K562 (cell line): ENCODE data around the gene NOPCHAP1. TPM values are rescaled to one million over a fixed set of nuclear protein-coding genes. Genes with fewer than 3 reads are reported as not detected.

ENCODE experiments used
- CBX2 ChIP-seq: fragments of 200-600 bp; sonication (generic); IDR thresholded peaks from one replicate; pipeline ENCODE4 v1.6.1; 2012; ENCODE audit warnings: mild to moderate bottlenecking, low read length, inconsistent platforms; ENCODE audit not compliant: insufficient read depth, poor library complexity, severe bottlenecking
- CHD1 ChIP-seq: fragments of 200-600 bp; sonication (generic); IDR thresholded peaks from one replicate; pipeline ENCODE4 v1.6.1; 2012; ENCODE audit warnings: mild to moderate bottlenecking, moderate library complexity, low read length, inconsistent platforms
- HNRNPH1 ChIP-seq: fragments of 200-400 bp; formaldehyde crosslinking; optimal IDR thresholded peaks from 2 replicates; pipeline ENCODE3; 2017; ENCODE audit warnings: low read depth, mild to moderate bottlenecking, low read length, moderate library complexity
- MXI1 ChIP-seq: IDR thresholded peaks from 2 replicates; pipeline ENCODE4 v1.6.1; 2011; ENCODE audit warnings: low read depth, mild to moderate bottlenecking, improper control_type of control experiment, low read length
- MYC ChIP-seq, 2 experiments: fragments of 250-450 bp in 1 of 2; sonication (Bioruptor Pico) in 1 of 2; IDR thresholded peaks; 2 replicates each; pipeline versions ENCODE4 v1.5.1 to v1.6.1; 2012 to 2021; ENCODE audit warnings: low read depth in 2 of 2, borderline replicate concordance in 1 of 2, improper control_type of control experiment in 1 of 2, low read length in 1 of 2, mild to moderate bottlenecking in 1 of 2, moderate library complexity in 1 of 2
- RCOR1 ChIP-seq, 2 experiments: IDR thresholded peaks; 2 replicates each; pipeline ENCODE4 v1.6.1; 2012; ENCODE audit warnings: low read depth in 2 of 2, low read length in 2 of 2, borderline replicate concordance in 1 of 2, improper control_type of control experiment in 1 of 2
- SNRNP70 ChIP-seq: fragments of 200-400 bp; formaldehyde crosslinking; optimal IDR thresholded peaks from 2 replicates; pipeline ENCODE3; 2017; ENCODE audit warnings: low read depth, low read length
- VEZF1 ChIP-seq: fragments of 200-800 bp; sonication (Bioruptor generic); IDR thresholded peaks from 2 replicates; pipeline ENCODE4 v1.6.1; 2017; ENCODE audit warnings: missing genetic modification characterization, missing compliant biosample characterization
- ZNF277 ChIP-seq: fragments of 250-450 bp; sonication (Bioruptor Pico); IDR thresholded peaks from 2 replicates; pipeline ENCODE4 v1.8.0; 2022; ENCODE audit warnings: inconsistent platforms, mild to moderate bottlenecking, moderate library complexity, borderline replicate concordance
- ZNF668 ChIP-seq: fragments of 250-450 bp; sonication (Bioruptor Pico); IDR thresholded peaks from 2 replicates; pipeline ENCODE4 v1.8.0; 2022; ENCODE audit warnings: mild to moderate bottlenecking, inconsistent platforms
- ZSCAN29 ChIP-seq: fragments of 450-650 bp; IDR thresholded peaks from 2 replicates; pipeline ENCODE4 v1.6.1; 2017
- polyA plus RNA-seq, 8 experiments: library from polyadenylated mRNA; depleted of rRNA in 4 of 8; stranded (reverse) in 5 of 8; unstranded in 3 of 8; fragments of >200 nt; fragmentation: Nextera tagmentation in 2 of 8; fragmentation: Illumina TruSeq in 1 of 8; extraction: Ambion mirVana in 2 of 8; extraction: Trizol in 1 of 8; gene quantifications; 2 replicates each; pipeline versions ENCODE4 v1.2.1 to v1.2.3, GENCODE V29; 2011 to 2014; ENCODE audit warnings: inconsistent platforms in 1 of 8, missing spikeins in 1 of 8
- total RNA-seq, 7 experiments: library from RNA; depleted of rRNA in 6 of 7; stranded (reverse); fragments of >200 nt in 6 of 7; fragmentation: Illumina TruSeq in 2 of 7; extraction: Trizol in 2 of 7; gene quantifications; 2 replicates each; pipeline versions ENCODE4 v1.2.1 to v1.2.3, GENCODE V29; 2011 to 2021; ENCODE audit warnings: low replicate concordance in 1 of 7
- TF ChIP-seq, protein P1 (sequence below): fragments of 450-650 bp; IDR thresholded peaks from 2 replicates; pipeline ENCODE4 v1.6.1; 2016; ENCODE audit warnings: mild to moderate bottlenecking, moderate library complexity

Gene NOPCHAP1
- total and polyA plus RNA-seq, 9 of the 15 experiments (the other 6 are each of a cell fraction or from before 2014, with no cell fraction given), result 19.4 to 108 (median 33.4) TPM

DNA sequence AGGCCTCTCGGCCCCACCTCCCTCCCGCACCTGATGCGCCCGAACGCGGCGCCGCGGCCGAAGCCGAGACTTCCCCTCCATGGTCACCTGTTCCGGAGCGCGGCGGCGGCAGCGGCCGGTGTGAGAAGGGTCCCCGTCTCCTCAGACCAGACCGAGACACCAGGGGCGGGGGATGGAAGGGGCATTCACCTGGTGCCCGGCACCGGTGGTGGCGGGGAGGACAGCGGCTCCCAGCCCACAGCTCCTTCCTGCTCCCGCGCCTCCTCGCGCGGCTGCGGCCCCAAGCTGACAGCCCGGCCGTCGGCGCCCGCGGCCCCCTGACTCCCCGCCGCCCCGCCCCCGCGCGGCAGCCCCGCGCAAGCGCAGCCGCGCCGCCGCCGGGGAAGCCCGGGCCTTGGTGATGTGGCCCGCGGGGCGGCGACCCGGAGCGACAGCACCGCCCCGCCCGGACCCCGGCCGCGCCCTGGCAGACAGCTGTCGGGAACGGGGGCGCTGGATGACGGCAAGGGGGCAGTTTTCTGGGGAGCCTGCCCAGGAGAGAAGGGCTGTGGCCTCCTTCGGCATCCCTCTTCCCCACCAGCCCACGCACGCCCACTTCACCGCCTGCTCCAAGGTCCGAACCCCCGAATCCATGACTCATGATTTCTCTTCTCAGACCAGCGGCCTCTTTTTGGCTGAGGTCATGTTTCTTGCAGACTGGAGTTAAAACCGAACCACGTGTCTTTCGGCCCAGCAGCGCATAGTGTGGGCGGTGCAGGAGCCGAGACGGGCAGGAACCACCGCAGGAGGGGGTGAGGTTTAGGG is 27.9 kb upstream of the NOPCHAP1 start, which contains the start of gene SLC41A2 (continued):
- TF ChIP-seq, protein P1, sequence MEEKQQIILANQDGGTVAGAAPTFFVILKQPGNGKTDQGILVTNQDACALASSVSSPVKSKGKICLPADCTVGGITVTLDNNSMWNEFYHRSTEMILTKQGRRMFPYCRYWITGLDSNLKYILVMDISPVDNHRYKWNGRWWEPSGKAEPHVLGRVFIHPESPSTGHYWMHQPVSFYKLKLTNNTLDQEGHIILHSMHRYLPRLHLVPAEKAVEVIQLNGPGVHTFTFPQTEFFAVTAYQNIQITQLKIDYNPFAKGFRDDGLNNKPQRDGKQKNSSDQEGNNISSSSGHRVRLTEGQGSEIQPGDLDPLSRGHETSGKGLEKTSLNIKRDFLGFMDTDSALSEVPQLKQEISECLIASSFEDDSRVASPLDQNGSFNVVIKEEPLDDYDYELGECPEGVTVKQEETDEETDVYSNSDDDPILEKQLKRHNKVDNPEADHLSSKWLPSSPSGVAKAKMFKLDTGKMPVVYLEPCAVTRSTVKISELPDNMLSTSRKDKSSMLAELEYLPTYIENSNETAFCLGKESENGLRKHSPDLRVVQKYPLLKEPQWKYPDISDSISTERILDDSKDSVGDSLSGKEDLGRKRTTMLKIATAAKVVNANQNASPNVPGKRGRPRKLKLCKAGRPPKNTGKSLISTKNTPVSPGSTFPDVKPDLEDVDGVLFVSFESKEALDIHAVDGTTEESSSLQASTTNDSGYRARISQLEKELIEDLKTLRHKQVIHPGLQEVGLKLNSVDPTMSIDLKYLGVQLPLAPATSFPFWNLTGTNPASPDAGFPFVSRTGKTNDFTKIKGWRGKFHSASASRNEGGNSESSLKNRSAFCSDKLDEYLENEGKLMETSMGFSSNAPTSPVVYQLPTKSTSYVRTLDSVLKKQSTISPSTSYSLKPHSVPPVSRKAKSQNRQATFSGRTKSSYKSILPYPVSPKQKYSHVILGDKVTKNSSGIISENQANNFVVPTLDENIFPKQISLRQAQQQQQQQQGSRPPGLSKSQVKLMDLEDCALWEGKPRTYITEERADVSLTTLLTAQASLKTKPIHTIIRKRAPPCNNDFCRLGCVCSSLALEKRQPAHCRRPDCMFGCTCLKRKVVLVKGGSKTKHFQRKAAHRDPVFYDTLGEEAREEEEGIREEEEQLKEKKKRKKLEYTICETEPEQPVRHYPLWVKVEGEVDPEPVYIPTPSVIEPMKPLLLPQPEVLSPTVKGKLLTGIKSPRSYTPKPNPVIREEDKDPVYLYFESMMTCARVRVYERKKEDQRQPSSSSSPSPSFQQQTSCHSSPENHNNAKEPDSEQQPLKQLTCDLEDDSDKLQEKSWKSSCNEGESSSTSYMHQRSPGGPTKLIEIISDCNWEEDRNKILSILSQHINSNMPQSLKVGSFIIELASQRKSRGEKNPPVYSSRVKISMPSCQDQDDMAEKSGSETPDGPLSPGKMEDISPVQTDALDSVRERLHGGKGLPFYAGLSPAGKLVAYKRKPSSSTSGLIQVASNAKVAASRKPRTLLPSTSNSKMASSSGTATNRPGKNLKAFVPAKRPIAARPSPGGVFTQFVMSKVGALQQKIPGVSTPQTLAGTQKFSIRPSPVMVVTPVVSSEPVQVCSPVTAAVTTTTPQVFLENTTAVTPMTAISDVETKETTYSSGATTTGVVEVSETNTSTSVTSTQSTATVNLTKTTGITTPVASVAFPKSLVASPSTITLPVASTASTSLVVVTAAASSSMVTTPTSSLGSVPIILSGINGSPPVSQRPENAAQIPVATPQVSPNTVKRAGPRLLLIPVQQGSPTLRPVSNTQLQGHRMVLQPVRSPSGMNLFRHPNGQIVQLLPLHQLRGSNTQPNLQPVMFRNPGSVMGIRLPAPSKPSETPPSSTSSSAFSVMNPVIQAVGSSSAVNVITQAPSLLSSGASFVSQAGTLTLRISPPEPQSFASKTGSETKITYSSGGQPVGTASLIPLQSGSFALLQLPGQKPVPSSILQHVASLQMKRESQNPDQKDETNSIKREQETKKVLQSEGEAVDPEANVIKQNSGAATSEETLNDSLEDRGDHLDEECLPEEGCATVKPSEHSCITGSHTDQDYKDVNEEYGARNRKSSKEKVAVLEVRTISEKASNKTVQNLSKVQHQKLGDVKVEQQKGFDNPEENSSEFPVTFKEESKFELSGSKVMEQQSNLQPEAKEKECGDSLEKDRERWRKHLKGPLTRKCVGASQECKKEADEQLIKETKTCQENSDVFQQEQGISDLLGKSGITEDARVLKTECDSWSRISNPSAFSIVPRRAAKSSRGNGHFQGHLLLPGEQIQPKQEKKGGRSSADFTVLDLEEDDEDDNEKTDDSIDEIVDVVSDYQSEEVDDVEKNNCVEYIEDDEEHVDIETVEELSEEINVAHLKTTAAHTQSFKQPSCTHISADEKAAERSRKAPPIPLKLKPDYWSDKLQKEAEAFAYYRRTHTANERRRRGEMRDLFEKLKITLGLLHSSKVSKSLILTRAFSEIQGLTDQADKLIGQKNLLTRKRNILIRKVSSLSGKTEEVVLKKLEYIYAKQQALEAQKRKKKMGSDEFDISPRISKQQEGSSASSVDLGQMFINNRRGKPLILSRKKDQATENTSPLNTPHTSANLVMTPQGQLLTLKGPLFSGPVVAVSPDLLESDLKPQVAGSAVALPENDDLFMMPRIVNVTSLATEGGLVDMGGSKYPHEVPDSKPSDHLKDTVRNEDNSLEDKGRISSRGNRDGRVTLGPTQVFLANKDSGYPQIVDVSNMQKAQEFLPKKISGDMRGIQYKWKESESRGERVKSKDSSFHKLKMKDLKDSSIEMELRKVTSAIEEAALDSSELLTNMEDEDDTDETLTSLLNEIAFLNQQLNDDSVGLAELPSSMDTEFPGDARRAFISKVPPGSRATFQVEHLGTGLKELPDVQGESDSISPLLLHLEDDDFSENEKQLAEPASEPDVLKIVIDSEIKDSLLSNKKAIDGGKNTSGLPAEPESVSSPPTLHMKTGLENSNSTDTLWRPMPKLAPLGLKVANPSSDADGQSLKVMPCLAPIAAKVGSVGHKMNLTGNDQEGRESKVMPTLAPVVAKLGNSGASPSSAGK, result peak; percentile 83
- TF ChIP-seq ZNF668 (CRISPR knock-in tag) (no peak), RCOR1 (IDR thresholded peaks at IDR 0.05; ENCODE audit: borderline replicate concordance in 1 of 2, low read depth in 2 of 2, low read length in 2 of 2) (0 out of 4 replicates have a peak, but pooled peaks of 1 of the 2 experiments have one; percentile 30), MXI1 (0 out of 2 replicates have a peak, but pooled peaks have one; percentile 24), HNRNPH1 (no peak), SNRNP70 (no peak), MYC (IDR thresholded peaks at IDR 0.05; ENCODE audit: low read depth, low read length) (peak; percentile 80), MYC (CRISPR knock-in tag; IDR thresholded peaks at IDR 0.05; ENCODE audit: borderline replicate concordance, low read depth) (no peak), ZSCAN29 (no peak), ZNF277 (no peak), CHD1 (no peak), VEZF1 (peak; percentile 86), CBX2 (no peak)
